Thoracic aorta (tissue), 2 donors: ENCODE measurements around the gene PNPLA1. TPM values are rescaled to one million over a fixed set of nuclear protein-coding genes. Genes with fewer than 3 reads are reported as not detected.

Experiments used
- ATAC-seq: fragments of 150-250 bp; one replicate; pipeline ENCODE4 v1.8.0; 2017; ENCODE audit warnings: low read depth; ENCODE audit not compliant: insufficient number of reproducible peaks, low FRiP score
- DNase-seq: peaks from one replicate; pipeline ENCODE4 v3.0.0-alpha.2; 2020; ENCODE audit warnings: low spot score
- H3K27ac ChIP-seq, 2 donors: fragments of 200-600 bp; sonication (generic); 1 replicate in 1 of 2; 2 replicates in 1 of 2; pipeline ENCODE4 v1.5.1; 2016; ENCODE audit warnings: mild to moderate bottlenecking in 2 of 2, moderate library complexity in 2 of 2
- H3K27me3 ChIP-seq: fragments of 200-600 bp; sonication (generic); replicated peaks from 2 replicates; pipeline ENCODE4 v1.6.0; 2016; ENCODE audit warnings: mild to moderate bottlenecking; ENCODE audit not compliant: insufficient read depth
- H3K36me3 ChIP-seq: fragments of 200-600 bp; sonication (generic); one replicate; pipeline ENCODE4 v1.5.1; 2016
- H3K4me1 ChIP-seq, 2 donors: fragments of 200-600 bp; sonication (generic); 1 replicate in 1 of 2; 2 replicates in 1 of 2; pipeline versions ENCODE4 v1.5.1 to v1.6.0; 2016; ENCODE audit warnings: low read depth in 2 of 2, mild to moderate bottlenecking in 1 of 2; ENCODE audit not compliant: control insufficient read depth in 1 of 2
- H3K4me3 ChIP-seq: fragments of 200-600 bp; sonication (generic); 2 replicates; pipeline ENCODE4 v1.5.1; 2016; ENCODE audit warnings: mild to moderate bottlenecking
- H3K9me3 ChIP-seq: fragments of 200-600 bp; sonication (generic); 2 replicates; pipeline ENCODE4 v1.5.1; 2016
- CTCF ChIP-seq: fragments of 200-600 bp; sonication (generic); IDR thresholded peaks from one replicate; pipeline ENCODE4 v1.5.1; 2019; ENCODE audit warnings: antibody characterized with exemption
- total RNA-seq, 2 donors: library from RNA; depleted of rRNA; stranded (reverse); fragments of >200 nt; gene quantifications; one replicate each; pipeline versions ENCODE4 v1.1.0 to v1.2.3, GENCODE V29; 2016

PNPLA1 gene
- total RNA-seq, 2 donors from 2014 or later: not detected

GRCh38 chr6:36268478-36269275 lies 1.2 kb upstream of the PNPLA1 start:
- no peak for TF ChIP-seq CTCF
- Histone ChIP-seq H3K4me1 (peaks cover 0 to 8% of the 10 kb centered on the region in 2 donors), H3K9me3 (peaks cover 6% of the 10 kb centered on the region), H3K27ac (no peak overlapping the region), H3K36me3 (no peaks in the 10 kb centered on the region), H3K4me3 (no peak overlapping the region), H3K27me3 (no peaks in the 10 kb centered on the region)
- DNase-seq (no peak), ATAC-seq (no peak)

- H3K27ac ChIP-seq: no peak overlapping the region
- DNase-seq (no peak), ATAC-seq (no peak)
- TF ChIP-seq CTCF: no peak
- H3K27me3 ChIP-seq: no peaks in the 10 kb centered on the region
- no peak overlapping the region for H3K4me3 ChIP-seq
- no peaks in the 10 kb centered on the region for H3K9me3 ChIP-seq
- no peaks in the 10 kb centered on the region for H3K36me3 ChIP-seq
- H3K4me1 ChIP-seq: peaks cover 0 to 8% of the 10 kb centered on the region in 2 donors
Measured at GRCh38 chr6:36272234-36272633, 2.4 kb downstream of the PNPLA1 start.

- DNase-seq: no peak
- no peaks in the 10 kb centered on the region for H3K9me3 ChIP-seq
- no peak for ATAC-seq
- H3K27me3 ChIP-seq: no peaks in the 10 kb centered on the region
- peaks cover 0 to 8% of the 10 kb centered on the region in 2 donors for H3K4me1 ChIP-seq
- H3K36me3 ChIP-seq: no peaks in the 10 kb centered on the region
- H3K4me3 ChIP-seq: no peak overlapping the region
- no peak overlapping the region for H3K27ac ChIP-seq
- TF ChIP-seq CTCF: no peak
Measured at GRCh38 chr6:36273067-36273466, 3.2 kb downstream of the PNPLA1 start.

GRCh38 chr6:36273802-36274514 lies 4.1 kb downstream of the PNPLA1 start:
- H3K4me1 ChIP-seq: peaks cover 0 to under 1% of the 10 kb centered on the region in 2 donors
- no peak for TF ChIP-seq CTCF
- no peaks in the 10 kb centered on the region for H3K36me3 ChIP-seq
- H3K4me3 ChIP-seq: no peak overlapping the region
- no peak overlapping the region for H3K27ac ChIP-seq
- H3K27me3 ChIP-seq: no peaks in the 10 kb centered on the region
- ATAC-seq: no peak
- no peak for DNase-seq
- no peaks in the 10 kb centered on the region for H3K9me3 ChIP-seq
